ENCODE data around the gene KRTAP19-2.

DNA sequence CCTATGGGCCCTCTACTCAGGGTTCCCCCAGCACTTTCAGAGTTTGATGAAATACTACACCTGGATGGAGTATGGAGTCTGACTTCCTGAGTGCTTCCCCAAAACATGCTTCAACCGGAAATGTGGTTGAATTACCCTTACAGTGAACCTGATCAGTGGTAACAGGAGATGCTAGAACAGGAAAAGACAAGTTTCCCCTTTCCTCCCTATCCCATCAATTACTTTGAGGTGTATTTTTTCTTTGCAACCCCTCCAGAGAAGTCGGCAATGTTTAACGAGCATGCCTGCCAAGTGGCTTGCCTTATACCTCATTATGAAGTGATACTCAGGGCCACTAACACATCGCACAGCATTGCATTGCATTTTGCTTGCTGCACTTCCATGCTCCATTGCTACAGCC, 40.2 kb downstream of the KRTAP19-2 start:
- TF ChIP-seq TAF1 (IDR thresholded peaks at IDR 0.05; ENCODE audit: low read depth, low read length) (no peak), POLR2AphosphoS5 (IDR thresholded peaks at IDR 0.05; ENCODE audit: low read depth, low read length) (no peak), POLR2A (IDR thresholded peaks at IDR 0.05; ENCODE audit: low read depth, low read length) (no peak)
